T1000 (cell line): Measurements from ENCODE around the gene CAPNS1.
"Not testable (repeated sequence)": the region's sequence is repeated elsewhere in the genome, so short reads cannot be mapped to it uniquely, and the experiment has no call there.

Experiments used
- DNase-seq: peaks from one replicate; lab custom pipeline; 2025; ENCODE audit warnings: mixed read lengths; lab: John Stamatoyannopoulos, UW

CAPNS1 gene

GRCh38 chr19:36114721-36115452 is 25.0 kb upstream of the CAPNS1 start, which contains the start of gene POLR2I:
TSS of gene POLR2I (minus strand) at chr19:36114875. CDS start at chr19:36114856, 19 bp downstream.
- peak; percentile 99 for DNase-seq

- no peak for DNase-seq
Observed at GRCh38 chr19:36115453-36116343, 24.2 kb upstream of the CAPNS1 start, which contains the start of gene TBCB. TSS of gene TBCB (plus strand) at chr19:36115468. CDS start at chr19:36115561, 93 bp downstream.

DNA sequence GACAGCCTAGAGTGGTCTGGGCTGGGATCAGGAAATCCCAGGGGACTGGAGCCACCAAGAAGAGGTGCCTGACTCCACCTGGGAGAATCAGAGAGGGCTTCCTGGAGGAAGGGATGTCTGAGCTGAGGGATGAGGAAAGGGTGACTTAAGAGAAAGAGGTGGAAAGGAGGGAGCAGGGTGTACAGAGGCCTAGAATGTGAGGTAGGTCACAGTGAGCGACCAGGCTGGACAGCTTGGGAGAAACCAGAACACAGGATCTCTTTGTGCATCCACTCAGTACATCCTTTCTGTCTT is 23.6 kb upstream of the CAPNS1 start:
- DNase-seq, result no peak

DNA sequence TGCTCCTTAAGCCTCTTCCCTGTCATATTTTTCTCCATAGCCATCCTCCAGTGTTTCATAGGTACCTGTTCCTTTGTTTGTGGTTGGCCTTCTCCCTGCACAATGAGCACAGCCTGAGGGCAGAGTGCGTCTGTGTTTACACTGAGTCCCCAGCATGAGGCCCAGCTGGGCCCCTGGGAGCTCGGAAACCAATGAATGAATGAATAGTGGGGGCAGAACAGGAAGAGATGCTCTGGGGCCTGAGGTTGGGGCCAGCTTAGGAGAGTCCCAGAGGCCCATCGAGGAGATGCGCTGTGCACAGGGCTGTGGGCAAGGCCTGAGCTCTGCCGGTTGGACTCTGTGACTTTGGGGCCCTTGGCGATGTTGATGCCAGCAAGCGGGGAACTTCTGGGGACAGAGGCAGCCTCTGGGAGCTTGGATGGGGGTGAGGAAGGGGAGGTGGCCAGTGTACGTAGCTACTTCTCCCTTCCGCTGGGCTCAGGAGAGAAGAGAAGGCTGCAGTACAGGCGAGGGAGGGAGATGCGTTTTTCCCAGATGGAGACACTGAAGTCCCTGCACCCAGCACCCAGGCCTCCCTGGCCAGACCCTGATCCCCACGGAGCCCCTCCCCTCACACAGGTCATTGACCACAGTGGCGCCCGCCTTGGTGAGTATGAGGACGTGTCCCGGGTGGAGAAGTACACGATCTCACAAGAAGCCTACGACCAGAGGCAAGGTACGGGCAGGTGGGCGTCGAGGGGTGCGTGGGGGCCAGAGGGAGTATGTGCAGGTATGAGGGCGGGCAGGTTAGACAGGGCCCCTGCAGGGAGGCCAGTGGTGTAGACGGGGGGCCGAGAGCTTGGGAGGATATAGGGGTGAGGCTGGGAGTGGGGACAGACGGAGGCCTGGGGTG is 19.5 kb upstream of the CAPNS1 start:
- DNase-seq, result no peak

DNA sequence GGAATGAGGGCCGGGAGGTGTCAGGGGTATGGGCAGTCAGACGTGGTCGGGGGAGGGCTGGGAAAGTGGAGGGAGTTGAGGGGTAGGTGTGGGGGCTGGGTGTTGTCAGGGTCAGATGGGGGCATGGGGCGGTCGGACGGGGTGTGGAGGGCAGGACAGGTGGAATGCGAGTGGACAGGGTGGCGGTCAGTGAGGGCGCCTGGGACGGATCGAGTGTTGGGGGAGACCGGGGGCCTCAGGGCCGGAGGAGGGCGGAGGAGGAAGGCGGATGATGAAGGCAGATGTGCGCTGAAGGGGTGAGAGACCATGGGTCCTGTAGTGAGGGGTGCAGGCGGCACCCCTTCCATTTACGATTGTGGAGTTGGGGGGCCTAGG is 18.9 kb upstream of the CAPNS1 start:
- DNase-seq, result no peak

DNA sequence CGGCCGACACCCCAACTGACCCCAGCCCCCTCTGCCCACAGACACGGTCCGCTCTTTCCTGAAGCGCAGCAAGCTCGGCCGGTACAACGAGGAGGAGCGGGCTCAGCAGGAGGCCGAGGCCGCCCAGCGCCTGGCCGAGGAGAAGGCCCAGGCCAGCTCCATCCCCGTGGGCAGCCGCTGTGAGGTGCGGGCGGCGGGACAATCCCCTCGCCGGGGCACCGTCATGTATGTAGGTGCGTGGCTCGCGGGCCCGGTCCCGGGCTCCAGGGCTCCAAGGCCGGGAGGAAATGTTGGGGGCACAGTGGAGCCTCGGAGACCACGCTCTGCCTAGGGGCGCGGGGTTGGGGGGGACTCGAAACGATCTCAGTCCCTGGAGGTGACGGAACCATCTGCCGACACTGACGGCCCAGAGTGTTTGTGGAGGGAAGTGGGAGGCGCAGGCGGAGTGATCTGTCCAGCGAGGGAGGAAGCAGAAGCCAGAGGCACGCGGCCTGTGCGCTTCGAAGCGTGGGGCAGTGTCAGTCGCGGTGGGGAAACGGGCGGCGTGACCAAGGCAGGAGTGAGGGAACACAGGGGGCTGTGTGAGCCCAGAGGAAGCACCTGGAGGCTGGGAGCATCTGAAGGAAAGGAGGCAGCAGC is 18.3 kb upstream of the CAPNS1 start:
- DNase-seq, result no peak

DNA sequence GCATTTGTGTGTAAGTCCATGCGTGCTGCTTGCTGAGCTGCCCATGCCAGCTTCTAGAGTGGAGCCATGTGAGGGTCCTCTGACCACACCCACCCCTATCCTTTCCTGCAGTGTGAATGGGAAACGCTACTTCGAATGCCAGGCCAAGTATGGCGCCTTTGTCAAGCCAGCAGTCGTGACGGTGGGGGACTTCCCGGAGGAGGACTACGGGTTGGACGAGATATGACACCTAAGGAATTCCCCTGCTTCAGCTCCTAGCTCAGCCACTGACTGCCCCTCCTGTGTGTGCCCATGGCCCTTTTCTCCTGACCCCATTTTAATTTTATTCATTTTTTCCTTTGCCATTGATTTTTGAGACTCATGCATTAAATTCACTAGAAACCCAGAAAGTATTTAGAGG is 14.3 kb upstream of the CAPNS1 start:
- DNase-seq, result no peak

DNA sequence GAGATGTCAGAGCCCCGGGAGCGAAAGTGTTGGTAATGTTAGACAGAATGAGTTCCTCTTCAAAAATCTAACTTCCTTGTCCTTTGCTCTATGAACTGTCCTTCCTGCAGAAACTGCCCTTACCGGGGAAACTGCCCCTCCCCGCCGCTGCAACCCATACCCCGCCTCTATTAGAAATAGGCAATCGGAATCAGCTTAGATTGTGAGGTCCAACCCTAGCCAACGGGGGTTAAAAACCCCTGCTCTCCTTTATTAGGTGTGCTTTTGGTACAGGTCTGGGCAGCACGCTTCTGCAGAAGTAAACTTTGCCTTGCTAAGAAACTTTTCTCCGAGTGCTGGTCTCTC is 11.5 kb upstream of the CAPNS1 start:
- no peak for DNase-seq

GRCh38 chr19:36131221-36131620 is 8.6 kb upstream of the CAPNS1 start:
- DNase-seq, result not testable (repeated sequence)

GRCh38 chr19:36134867-36135266 is 5.0 kb upstream of the CAPNS1 start:
- not testable (repeated sequence) for DNase-seq

GRCh38 chr19:36136964-36137686 is 2.7 kb upstream of the CAPNS1 start:
- DNase-seq, result peak; percentile 70

DNA sequence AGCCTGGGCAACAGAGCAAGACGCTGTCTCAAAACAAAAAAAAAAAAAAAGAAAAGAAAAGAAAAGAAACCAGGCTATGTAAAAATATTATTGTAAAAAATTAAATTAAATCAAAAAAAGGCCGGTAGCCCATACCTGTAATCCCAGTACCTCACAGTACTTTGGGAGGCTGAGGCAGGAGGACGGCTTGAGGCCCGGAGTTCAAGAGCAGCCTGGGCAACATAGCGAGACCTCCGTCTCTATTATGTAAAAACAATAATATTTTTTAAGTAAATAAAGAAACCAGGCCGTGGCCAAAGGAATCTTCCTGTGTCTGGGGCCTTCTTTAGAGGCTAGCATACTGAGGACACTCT is 770 bp upstream of the CAPNS1 start:
- DNase-seq, result no peak

- DNase-seq, result peak; percentile 56
Observed at GRCh38 chr19:36140304-36141038, 605 bp downstream of the CAPNS1 start.

DNA sequence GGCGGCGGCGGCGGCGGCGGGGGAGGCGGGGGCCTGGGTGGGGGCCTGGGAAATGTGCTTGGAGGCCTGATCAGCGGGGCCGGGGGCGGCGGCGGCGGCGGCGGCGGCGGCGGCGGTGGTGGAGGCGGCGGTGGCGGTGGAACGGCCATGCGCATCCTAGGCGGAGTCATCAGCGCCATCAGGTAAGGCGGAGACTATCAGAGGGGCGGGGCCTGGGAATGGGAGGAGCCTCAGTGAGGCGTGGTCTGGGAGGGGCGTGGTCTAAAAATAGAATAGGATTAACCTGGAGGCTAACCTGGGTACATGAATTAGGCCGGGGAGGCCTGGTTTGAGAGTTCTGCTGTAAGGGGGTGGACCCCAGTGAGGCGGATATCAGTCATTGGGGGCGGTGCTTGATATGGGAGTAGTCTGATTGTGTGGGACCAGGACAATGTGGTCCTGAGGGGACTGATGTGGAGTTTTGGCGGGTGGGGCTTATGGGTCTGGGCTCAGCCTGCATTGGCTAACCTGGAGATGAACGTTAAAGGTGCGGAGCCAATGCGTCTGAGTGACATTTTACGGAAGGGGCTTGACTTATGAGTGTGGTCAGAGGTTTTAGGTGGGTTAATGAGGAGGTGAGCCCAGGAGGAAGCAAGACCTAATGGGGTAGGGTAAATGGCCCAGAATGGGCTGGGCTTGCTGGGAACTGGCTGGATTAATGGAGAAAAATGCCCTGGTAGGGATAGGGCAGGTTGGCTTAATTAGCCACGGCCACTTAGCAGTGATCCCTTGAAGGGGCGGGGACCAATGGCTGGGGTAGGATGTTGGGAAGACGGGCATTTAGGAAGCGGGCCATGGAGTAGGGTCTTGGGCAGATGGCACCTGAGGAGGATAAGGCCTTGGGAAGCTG is 1.4 kb downstream of the CAPNS1 start:
- DNase-seq, result peak; percentile 70

GRCh38 chr19:36142046-36142445 is 2.2 kb downstream of the CAPNS1 start:
- no peak for DNase-seq

GRCh38 chr19:36142496-36142895 is 2.6 kb downstream of the CAPNS1 start:
- no peak for DNase-seq

GRCh38 chr19:36144624-36145023 is 4.8 kb downstream of the CAPNS1 start:
- no peak for DNase-seq

DNA sequence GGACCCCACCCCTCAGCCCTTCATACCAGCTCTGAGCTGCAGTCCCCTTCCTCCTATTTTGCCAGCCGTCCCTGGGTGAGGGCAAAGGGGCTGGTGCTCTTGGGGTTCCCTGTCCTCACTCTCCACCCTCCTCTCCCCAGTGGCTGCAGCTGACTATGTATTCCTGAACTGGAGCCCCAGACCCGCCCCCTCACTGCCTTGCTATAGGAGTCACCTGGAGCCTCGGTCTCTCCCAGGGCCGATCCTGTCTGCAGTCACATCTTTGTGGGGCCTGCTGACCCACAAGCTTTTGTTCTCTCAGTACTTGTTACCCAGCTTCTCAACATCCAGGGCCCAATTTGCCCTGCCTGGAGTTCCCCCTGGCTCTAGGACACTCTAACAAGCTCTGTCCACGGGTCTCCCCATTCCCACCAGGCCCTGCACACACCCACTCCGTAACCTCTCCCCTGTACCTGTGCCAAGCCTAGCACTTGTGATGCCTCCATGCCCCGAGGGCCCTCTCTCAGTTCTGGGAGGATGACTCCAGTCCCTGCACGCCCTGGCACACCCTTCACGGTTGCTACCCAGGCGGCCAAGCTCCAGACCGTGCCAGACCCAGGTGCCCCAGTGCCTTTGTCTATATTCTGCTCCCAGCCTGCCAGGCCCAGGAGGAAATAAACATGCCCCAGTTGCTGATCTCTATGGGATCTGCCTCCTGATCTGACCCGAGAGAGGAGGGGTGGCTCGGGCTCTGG is 10.0 kb downstream of the CAPNS1 start:
- no peak for DNase-seq

- DNase-seq, result no peak
Observed at GRCh38 chr19:36150586-36150985, 10.7 kb downstream of the CAPNS1 start.
